Activated CD8-positive, alpha-beta memory T cell treated with anti-CD3 and anti-CD28 coated beads for 36 hours (primary cell): ENCODE data around the gene PRTFDC1. TPM values are rescaled to one million over a fixed set of nuclear protein-coding genes. Genes with fewer than 3 reads are reported as not detected.

Source experiments
- CTCF ChIA-PET: fragments of 350-600 bp; sonication (Branson Sonifier 250); formaldehyde crosslinking; loops from one replicate; lab custom pipeline; 2021; ENCODE audit warnings: antibody characterized with exemption; lab: Charles Lee
- POLR2A ChIA-PET: fragments of 350-600 bp; sonication (Branson Sonifier 250); formaldehyde crosslinking; loops from one replicate; lab custom pipeline; 2021; ENCODE audit warnings: antibody characterized with exemption; lab: Charles Lee
- total RNA-seq, 2 experiments: library from RNA; stranded (reverse); gene quantifications; one replicate each; pipeline ENCODE4 v1.2.3, GENCODE V29; 2021

Gene PRTFDC1
- 1 to 10 TPM; 1.7 to 2.4 TPM for total RNA-seq

- POLR2A ChIA-PET: interaction anchor here (0.6 to 1.2 kb wide), 3 partner anchors 52 to 227 kb away, joined by 3 to 4 read pairs (median 3); partner anchors contain the start of gene THNSL1
- CTCF ChIA-PET: interaction anchor here (1.1 to 1.6 kb wide), 2 partner anchors 22 to 335 kb away, joined by 4 read pairs; no protein-coding TSS in a partner anchor
These were observed at the start of gene PRTFDC1 for GRCh38 chr10:24952143-24952706. PRTFDC1 (minus strand) TSS chr10:24952606; CDS start chr10:24952575, 31 bp downstream.

GRCh38 chr10:24998044-24998443, 45.6 kb upstream of the PRTFDC1 start:
- POLR2A ChIA-PET: no interaction called here
- CTCF ChIA-PET: no interaction called here

- CTCF ChIA-PET: no interaction called here
- POLR2A ChIA-PET: no interaction called here
These were observed 42.7 kb upstream of the PRTFDC1 start for GRCh38 chr10:24995072-24995471.

GRCh38 chr10:24993237-24993958, 41.0 kb upstream of the PRTFDC1 start:
- ChIA-PET CTCF (no interaction called here), POLR2A (no interaction called here)

GRCh38 chr10:24992512-24993133, 40.2 kb upstream of the PRTFDC1 start:
- ChIA-PET POLR2A (no interaction called here), CTCF (no interaction called here)

- ChIA-PET CTCF (interaction anchor here (1.1 kb wide), 1 partner anchor 95 kb away, joined by 3 read pairs; no protein-coding TSS in a partner anchor), POLR2A (no interaction called here)
These were observed 38.9 kb upstream of the PRTFDC1 start for GRCh38 chr10:24991298-24991697.

GRCh38 chr10:24989867-24990266, 37.5 kb upstream of the PRTFDC1 start:
- POLR2A ChIA-PET: no interaction called here
- CTCF ChIA-PET: no interaction called here

GRCh38 chr10:24988831-24989640, 36.6 kb upstream of the PRTFDC1 start:
- CTCF ChIA-PET: no interaction called here
- POLR2A ChIA-PET: no interaction called here

GRCh38 chr10:24984906-24985305, 32.5 kb upstream of the PRTFDC1 start:
- ChIA-PET POLR2A (no interaction called here), CTCF (no interaction called here)

- ChIA-PET POLR2A (no interaction called here), CTCF (interaction anchor here (0.6 kb wide), 1 partner anchor 291 kb away, joined by 3 read pairs; no protein-coding TSS in a partner anchor)
These were observed 31.5 kb upstream of the PRTFDC1 start for GRCh38 chr10:24983946-24984345.

- POLR2A ChIA-PET: no interaction called here
- CTCF ChIA-PET: interaction anchor here (0.5 kb wide), 1 partner anchor 692 kb away, joined by 3 read pairs; no protein-coding TSS in a partner anchor
These were observed 30.7 kb upstream of the PRTFDC1 start for GRCh38 chr10:24983130-24983529.

GRCh38 chr10:24982319-24983112, 30.1 kb upstream of the PRTFDC1 start:
- CTCF ChIA-PET: interaction anchor here (0.5 kb wide), 1 partner anchor 692 kb away, joined by 3 read pairs; no protein-coding TSS in a partner anchor
- POLR2A ChIA-PET: no interaction called here

GRCh38 chr10:24981161-24981710, 28.8 kb upstream of the PRTFDC1 start:
- ChIA-PET POLR2A (no interaction called here), CTCF (no interaction called here)

GRCh38 chr10:24979685-24980084, 27.3 kb upstream of the PRTFDC1 start:
- CTCF ChIA-PET: no interaction called here
- POLR2A ChIA-PET: no interaction called here

GRCh38 chr10:24974976-24975375, 22.6 kb upstream of the PRTFDC1 start:
- CTCF ChIA-PET: interaction anchor here (0.5 kb wide), 1 partner anchor 22 kb away, joined by 3 read pairs; no protein-coding TSS in a partner anchor
- POLR2A ChIA-PET: no interaction called here

- ChIA-PET POLR2A (no interaction called here), CTCF (no interaction called here)
These were observed 20.8 kb upstream of the PRTFDC1 start for GRCh38 chr10:24973163-24973562.

GRCh38 chr10:24971374-24971773, 19.0 kb upstream of the PRTFDC1 start:
- CTCF ChIA-PET: no interaction called here
- POLR2A ChIA-PET: interaction anchor here (0.7 kb wide), 1 partner anchor 559 kb away, joined by 3 read pairs; no protein-coding TSS in a partner anchor

GRCh38 chr10:24969841-24970281, 17.5 kb upstream of the PRTFDC1 start:
- CTCF ChIA-PET: no interaction called here
- POLR2A ChIA-PET: interaction anchor here (0.5 kb wide), 1 partner anchor 277 kb away, joined by 4 read pairs; no protein-coding TSS in a partner anchor
